Measurements from ENCODE around the gene GRIK5.

Gene GRIK5

GRCh38 chr19:41968751-41969595 lies 101.0 kb downstream of the GRIK5 start:
- Mint-ChIP-seq H3K27ac (no peak overlapping the region), H3K36me3 (ENCODE audit: low read depth) (no peaks in the 10 kb centered on the region), H3K4me1 (no peaks in the 10 kb centered on the region), H3K9me3 (no peaks in the 10 kb centered on the region), H3K4me3 (no peak overlapping the region), H3K27me3 (ENCODE audit: low read depth) (peaks cover 15% of the 10 kb centered on the region)
- TF ChIP-seq CTCF (IDR thresholded peaks at IDR 0.05; ENCODE audit: unreplicated experiment in 3 of 3), result no peak

DNA sequence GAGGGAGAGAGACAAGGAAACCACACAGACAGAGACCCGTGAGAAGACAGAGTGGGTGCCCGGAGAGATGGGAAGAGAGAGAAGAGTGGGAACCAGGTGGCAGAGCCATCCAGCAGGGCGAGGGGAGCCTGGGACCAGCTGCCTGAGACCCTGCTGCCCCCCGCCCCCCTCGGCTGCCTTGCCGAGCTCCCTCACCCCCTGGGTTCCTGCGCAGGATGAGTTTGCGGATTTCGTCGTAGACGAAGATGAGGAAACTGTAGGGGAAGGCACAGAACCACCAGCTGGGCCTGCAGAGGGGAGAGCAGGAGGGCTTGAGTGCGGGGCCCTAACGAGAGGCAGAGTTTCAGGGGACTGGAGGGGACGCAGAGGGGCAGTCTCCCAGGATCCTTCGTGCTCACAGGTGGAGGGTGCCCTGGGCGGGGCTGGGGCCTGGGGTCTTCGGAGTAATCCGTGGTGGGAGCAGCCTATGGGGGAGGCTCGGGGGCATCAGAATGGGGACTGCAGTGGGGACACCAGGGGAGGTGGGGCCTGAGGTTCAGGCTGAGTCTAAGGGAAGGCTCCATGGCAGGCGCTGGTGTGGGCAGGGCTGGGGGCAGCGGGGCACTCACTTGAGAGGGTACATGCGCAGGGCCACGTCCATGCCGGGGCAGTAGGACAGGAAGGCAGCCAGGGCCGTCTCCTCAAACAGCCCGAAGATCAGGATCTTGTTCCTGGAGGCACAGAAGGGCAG lies 102.8 kb downstream of the GRIK5 start:
- H3K27me3 Mint-ChIP-seq (ENCODE audit: low read depth), result peaks cover 15% of the 10 kb centered on the region
- TF ChIP-seq CTCF (IDR thresholded peaks at IDR 0.05; ENCODE audit: unreplicated experiment in 3 of 3), result no peak
- no peak overlapping the region for H3K27ac Mint-ChIP-seq

GRCh38 chr19:41965106-41965505 lies 104.9 kb downstream of the GRIK5 start:
- H3K9me3 Mint-ChIP-seq, result no peaks in the 10 kb centered on the region

More for the DNA sequence above, 102.8 kb downstream of the GRIK5 start:
- Mint-ChIP-seq H3K4me1 (no peaks in the 10 kb centered on the region), H3K4me3 (no peak overlapping the region), H3K36me3 (ENCODE audit: low read depth) (no peaks in the 10 kb centered on the region), H3K9me3 (no peaks in the 10 kb centered on the region)

GRCh38 chr19:41960973-41961372 lies 109.0 kb downstream of the GRIK5 start:
- no peaks in the 10 kb centered on the region for H3K9me3 Mint-ChIP-seq
- TF ChIP-seq CTCF (IDR thresholded peaks at IDR 0.05; ENCODE audit: unreplicated experiment in 3 of 3), result no peak
- peaks cover 12% of the 10 kb centered on the region for H3K4me1 Mint-ChIP-seq
- peak overlapping the region in 1 of 3 experiments; percentile 47 for H3K27ac Mint-ChIP-seq
- peak overlapping the region; percentile 23 to 63 (median 50) for H3K4me3 Mint-ChIP-seq
- H3K27me3 Mint-ChIP-seq (ENCODE audit: low read depth), result no peaks in the 10 kb centered on the region
- H3K36me3 Mint-ChIP-seq (ENCODE audit: low read depth), result no peaks in the 10 kb centered on the region

More at GRCh38 chr19:41965106-41965505, 104.9 kb downstream of the GRIK5 start:
- peaks cover 10% of the 10 kb centered on the region for H3K27me3 Mint-ChIP-seq (ENCODE audit: low read depth)
- no peaks in the 10 kb centered on the region for H3K36me3 Mint-ChIP-seq (ENCODE audit: low read depth)
- no peak for TF ChIP-seq CTCF (IDR thresholded peaks at IDR 0.05; ENCODE audit: unreplicated experiment in 3 of 3)
- no peaks in the 10 kb centered on the region for H3K4me1 Mint-ChIP-seq
- no peak overlapping the region for H3K27ac Mint-ChIP-seq
- no peak overlapping the region for H3K4me3 Mint-ChIP-seq

- Mint-ChIP-seq H3K36me3 (ENCODE audit: low read depth) (no peaks in the 10 kb centered on the region), H3K4me3 (peak within 1 kb of the TSS; percentile 88 to 93 (median 90)), H3K27ac (peak within 1 kb of the TSS; percentile 44 to 88 (median 84)), H3K9me3 (no peaks in the 10 kb centered on the region), H3K4me1 (peaks cover 12% of the 10 kb centered on the region), H3K27me3 (ENCODE audit: low read depth) (no peaks in the 10 kb centered on the region)
- TF ChIP-seq CTCF (IDR thresholded peaks at IDR 0.05; ENCODE audit: unreplicated experiment in 3 of 3), result peak in 1 of 3 experiments; percentile 9
Observed at GRCh38 chr19:41959056-41960053, 110.7 kb downstream of the GRIK5 start, which contains the start of gene RABAC1. Gene RABAC1 (minus strand): TSS chr19:41959321. CDS start chr19:41959292, 29 bp downstream.

Measured in nephron (organoid).